T-cell (primary cell): ENCODE data around the gene IL20. TPM values are rescaled to one million over a fixed set of nuclear protein-coding genes. Genes with fewer than 3 reads are reported as not detected.
"Not testable (repeated sequence)": the region's sequence is repeated elsewhere in the genome, so short reads cannot be mapped to it uniquely, and the experiment has no call there.

Source experiments
- ATAC-seq, 4 experiments: fragments of 200-7000 bp in 3 of 4; fragments of 150-1000 bp in 1 of 4; cut with Tn5 transposase; replicated peaks in 1 of 4; 1 replicate in 3 of 4; 2 replicates in 1 of 4; pipeline ENCODE4 v1.10.0; 2021; ENCODE audit warnings: moderate library complexity in 3 of 4, mild to moderate bottlenecking in 2 of 4, moderate number of reproducible peaks in 1 of 4
- CTCF ChIA-PET, 2 donors: fragments of 300-600 bp; sonication (Branson Sonifier 250); formaldehyde crosslinking; loops; one replicate each; lab custom pipeline; 2022; ENCODE audit warnings: antibody characterized with exemption in 2 of 2; lab: Charles Lee
- POLR2A ChIA-PET, 2 donors: fragments of 300-600 bp; sonication (Branson Sonifier 250); formaldehyde crosslinking; loops; one replicate each; lab custom pipeline; 2022; ENCODE audit warnings: antibody characterized with exemption in 2 of 2; lab: Charles Lee
- DNase-seq, 35 experiments: peaks; one replicate each; pipeline versions ENCODE4 v3.0.0 to v3.0.0-alpha.2; 2013 to 2023
- H3K27ac ChIP-seq: one replicate; pipeline ENCODE4 v1.5.1; 2013; ENCODE audit warnings: low read length
- H3K27me3 ChIP-seq, 2 experiments: replicated peaks in 1 of 2; 1 replicate in 1 of 2; 2 replicates in 1 of 2; pipeline versions ENCODE4 v1.6.1 to v1.7.0; 2013; ENCODE audit warnings: low read length in 1 of 2, mixed read lengths in 1 of 2; ENCODE audit not compliant: control insufficient read depth in 2 of 2, insufficient read depth in 2 of 2; ENCODE audit errors: extremely low read depth in 1 of 2
- H3K36me3 ChIP-seq, 2 donors: 1 replicate in 1 of 2; 2 replicates in 1 of 2; pipeline versions ENCODE4 v1.6.1 to v1.7.0; 2013; ENCODE audit warnings: low read length in 1 of 2; ENCODE audit not compliant: control insufficient read depth in 2 of 2, insufficient read depth in 1 of 2; ENCODE audit errors: extremely low read depth in 1 of 2
- H3K4me1 ChIP-seq, 2 experiments: 1 replicate in 1 of 2; 2 replicates in 1 of 2; pipeline versions ENCODE4 v1.6.1 to v1.7.0; 2013; ENCODE audit warnings: low read length in 2 of 2, mixed read lengths in 1 of 2; ENCODE audit not compliant: insufficient read depth in 2 of 2, control insufficient read depth in 1 of 2; ENCODE audit errors: extremely low read depth in 1 of 2
- H3K4me3 ChIP-seq, 2 donors: 1 replicate in 1 of 2; 2 replicates in 1 of 2; pipeline versions ENCODE4 v1.5.1 to v1.7.0; 2013; ENCODE audit warnings: mild to moderate bottlenecking in 2 of 2, low read length in 1 of 2, moderate library complexity in 1 of 2; ENCODE audit not compliant: control insufficient read depth in 1 of 2; ENCODE audit errors: extremely low read depth in 1 of 2
- H3K9me3 ChIP-seq: 2 replicates; pipeline ENCODE4 v1.7.0; 2013
- H3K27ac Mint-ChIP-seq, 2 donors: one replicate each; pipeline ENCODE4 v1.8.0; 2020 to 2021; ENCODE audit warnings: mild to moderate bottlenecking in 2 of 2, mixed read lengths in 2 of 2
- H3K27me3 Mint-ChIP-seq, 2 donors: one replicate each; pipeline ENCODE4 v1.8.0; 2021 to 2022; ENCODE audit warnings: mixed read lengths in 2 of 2
- H3K36me3 Mint-ChIP-seq: one replicate; pipeline ENCODE4 v1.8.0; 2021; ENCODE audit warnings: mixed read lengths
- H3K4me1 Mint-ChIP-seq, 3 donors: one replicate each; pipeline ENCODE4 v1.8.0; 2020 to 2022; ENCODE audit warnings: mixed read lengths in 3 of 3, mild to moderate bottlenecking in 1 of 3
- H3K4me3 Mint-ChIP-seq, 3 donors: one replicate each; pipeline ENCODE4 v1.8.0; 2020 to 2022; ENCODE audit warnings: mild to moderate bottlenecking in 3 of 3, mixed read lengths in 3 of 3, moderate library complexity in 3 of 3
- H3K9me3 Mint-ChIP-seq, 3 donors: one replicate each; pipeline ENCODE4 v1.8.0; 2020 to 2022; ENCODE audit warnings: mixed read lengths in 3 of 3
- WGBS: methylation state at CpG from one replicate; pipeline ENCODE4 v1.1.5; 2013; ENCODE audit warnings: missing lambda C conversion rate; ENCODE audit not compliant: insufficient coverage; 5-methylcytosine and 5-hydroxymethylcytosine counted together
- total RNA-seq, 35 experiments: library from RNA in 6 of 35; stranded (reverse) in 6 of 35; fragments of 120-200 nt in 1 of 35; gene quantifications; one replicate each; pipeline versions ENCODE4 v1.2.1 to v1.2.4 and lab custom pipeline; 2013 to 2026

Gene IL20
- total RNA-seq, 5 donors from 2014 or later (not counting 1 experiment from before 2014, with no cell fraction given): not detected

DNA sequence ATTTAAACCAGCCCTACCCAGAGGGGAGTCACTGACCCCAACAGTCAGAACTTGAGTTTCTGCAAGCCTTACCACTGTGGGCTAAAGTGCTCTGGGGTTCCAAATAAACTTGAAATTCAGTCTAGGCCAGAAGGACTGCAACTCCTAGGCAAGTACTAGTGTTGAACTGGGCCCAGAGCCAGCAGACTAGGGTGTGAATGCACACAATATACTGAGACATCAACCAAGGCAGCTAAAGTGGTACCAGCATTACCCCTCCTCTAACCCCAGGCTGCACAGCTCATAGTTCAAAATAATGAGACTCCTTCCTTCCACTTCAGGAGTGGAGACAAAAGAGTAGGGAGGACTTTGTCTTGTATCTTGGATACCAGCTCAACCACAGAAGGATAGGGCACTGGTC, 18.9 kb upstream of the IL20 start:
- no peaks in the 10 kb centered on the region for H3K4me1 ChIP-seq
- no peaks in the 10 kb centered on the region for H3K9me3 ChIP-seq
- H3K27me3 ChIP-seq: no peaks in the 10 kb centered on the region
- H3K27me3 Mint-ChIP-seq: peaks cover 3 to 15% of the 10 kb centered on the region in 2 donors
- ATAC-seq (no peak), DNase-seq (no peak)
- peaks cover under 1% of the 10 kb centered on the region for H3K36me3 Mint-ChIP-seq
- no peaks in the 10 kb centered on the region for H3K4me1 Mint-ChIP-seq
- no peaks in the 10 kb centered on the region for H3K9me3 Mint-ChIP-seq
- no peak overlapping the region for H3K4me3 Mint-ChIP-seq
- ChIA-PET POLR2A (no interaction called here), CTCF (interaction anchor here in 1 of 2 donors (0.6 kb wide), 1 partner anchor 183 kb away, joined by 4 read pairs; no protein-coding TSS in a partner anchor)
- H3K27ac ChIP-seq: no peak overlapping the region
- no peak overlapping the region for H3K27ac Mint-ChIP-seq
- H3K36me3 ChIP-seq: no peaks in the 10 kb centered on the region
- no peak overlapping the region for H3K4me3 ChIP-seq

DNA sequence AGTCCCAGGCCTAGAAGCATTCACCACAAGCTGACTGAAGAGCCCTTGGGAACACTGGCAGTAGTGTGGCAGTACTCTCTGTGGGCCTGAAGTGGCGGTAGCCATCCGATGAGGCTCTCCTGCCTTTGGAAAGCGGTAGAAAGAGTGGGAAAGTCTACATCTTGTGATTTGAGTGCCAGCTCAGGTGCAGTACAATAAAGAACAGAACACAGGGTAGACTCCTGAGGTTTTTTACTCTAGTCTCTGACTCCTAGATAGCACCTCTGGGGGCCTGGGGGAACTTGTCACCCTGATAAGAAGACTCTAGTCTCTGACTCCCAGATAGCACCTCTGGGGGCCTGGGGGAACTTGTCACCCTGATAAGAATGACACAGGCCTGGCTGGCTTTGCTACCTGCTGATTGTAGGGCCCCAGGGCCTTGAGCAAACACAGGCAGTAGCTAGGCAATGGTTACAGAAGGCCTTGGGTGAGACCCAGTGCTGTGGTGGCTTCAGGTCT, 18.0 kb upstream of the IL20 start:
- DNase-seq (no peak), ATAC-seq (no peak)
- H3K27me3 ChIP-seq: no peaks in the 10 kb centered on the region
- ChIA-PET CTCF (interaction anchor here in 1 of 2 donors (1.0 to 1.1 kb wide), 2 partner anchors 11 to 16 kb away, joined by 3 read pairs; no protein-coding TSS in a partner anchor), POLR2A (no interaction called here)
- no peak overlapping the region for H3K27ac Mint-ChIP-seq
- H3K9me3 ChIP-seq: no peaks in the 10 kb centered on the region
- no peaks in the 10 kb centered on the region for H3K9me3 Mint-ChIP-seq
- no peak overlapping the region for H3K4me3 ChIP-seq
- no peak overlapping the region for H3K4me3 Mint-ChIP-seq
- no peaks in the 10 kb centered on the region for H3K36me3 ChIP-seq
- WGBS: 100% methylated on average over 3 of the region's 3 CpGs
- H3K4me1 ChIP-seq: no peaks in the 10 kb centered on the region
- no peaks in the 10 kb centered on the region for H3K4me1 Mint-ChIP-seq
- no peak overlapping the region for H3K27ac ChIP-seq
- peaks cover 3% of the 10 kb centered on the region for H3K36me3 Mint-ChIP-seq
- H3K27me3 Mint-ChIP-seq: peaks cover 3 to 15% of the 10 kb centered on the region in 2 donors

DNA sequence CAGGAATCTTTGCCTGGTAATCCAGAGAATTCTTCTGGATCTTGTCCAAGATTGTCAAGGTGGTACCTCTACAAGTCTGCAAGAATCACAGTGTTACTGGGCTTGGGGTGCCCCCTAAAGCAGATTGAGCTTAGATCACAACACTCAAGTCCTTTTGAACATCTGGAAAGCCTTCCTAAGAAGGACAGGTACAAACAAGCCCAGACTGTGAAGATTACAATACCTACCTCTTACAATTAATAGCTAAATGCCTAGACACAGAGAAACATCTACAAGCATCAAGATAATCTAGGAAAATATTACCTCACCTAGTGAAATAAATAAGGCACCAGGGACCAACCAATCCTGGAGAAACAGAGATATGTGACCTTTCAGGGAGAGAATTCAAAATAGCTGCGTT, 17.5 kb upstream of the IL20 start:
- POLR2A ChIA-PET: no interaction called here
- Mint-ChIP-seq H3K27ac (no peak overlapping the region), H3K4me3 (no peak overlapping the region), H3K9me3 (peaks cover 0 to 2% (median 0%) of the 10 kb centered on the region in 3 donors), H3K36me3 (peaks cover 3% of the 10 kb centered on the region), H3K4me1 (no peaks in the 10 kb centered on the region), H3K27me3 (peaks cover 3 to 15% of the 10 kb centered on the region in 2 donors)
- WGBS: no CpG with 5 or more reads among the region's 1 CpG
- ATAC-seq (no peak), DNase-seq (no peak)
- Histone ChIP-seq H3K4me1 (no peaks in the 10 kb centered on the region), H3K4me3 (no peak overlapping the region), H3K27me3 (no peaks in the 10 kb centered on the region), H3K36me3 (no peaks in the 10 kb centered on the region), H3K27ac (no peak overlapping the region), H3K9me3 (no peaks in the 10 kb centered on the region)
- CTCF ChIA-PET: interaction anchor here in 1 of 2 donors (0.7 to 1.1 kb wide), 3 partner anchors 10 to 15 kb away, joined by 3 to 5 read pairs (median 3); no protein-coding TSS in a partner anchor

DNA sequence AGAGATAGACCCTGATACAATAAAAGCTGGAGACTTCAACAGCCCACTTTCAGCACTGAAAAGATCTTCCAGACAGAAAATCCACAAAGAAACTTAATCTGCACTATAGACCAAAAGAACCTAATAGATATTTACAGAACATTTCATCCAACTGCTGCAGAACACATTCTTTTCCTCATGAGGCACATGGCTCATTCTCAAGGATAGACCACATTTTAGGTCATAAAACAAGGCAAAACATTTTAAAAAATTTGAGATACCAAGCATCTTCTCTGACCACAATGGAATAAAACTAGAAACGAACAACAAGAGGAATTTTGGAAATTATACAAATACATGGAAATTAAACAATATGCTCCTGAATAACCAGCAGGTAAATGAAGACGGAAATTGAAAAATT, 15.0 kb upstream of the IL20 start:
- H3K4me1 Mint-ChIP-seq: no peaks in the 10 kb centered on the region
- WGBS: no CpG with 5 or more reads among the region's 2 CpGs
- ChIA-PET CTCF (no interaction called here), POLR2A (no interaction called here)
- peaks cover 0 to 10% (median 6%) of the 10 kb centered on the region in 3 donors for H3K9me3 Mint-ChIP-seq
- H3K4me3 ChIP-seq: no peak overlapping the region
- H3K4me3 Mint-ChIP-seq: no peak overlapping the region
- no peaks in the 10 kb centered on the region for H3K36me3 ChIP-seq
- no peak for ATAC-seq
- no peak overlapping the region for H3K27ac ChIP-seq
- no peak overlapping the region for H3K27ac Mint-ChIP-seq
- no peaks in the 10 kb centered on the region for H3K9me3 ChIP-seq
- no peaks in the 10 kb centered on the region for H3K27me3 ChIP-seq
- peaks cover 3 to 15% of the 10 kb centered on the region in 2 donors for H3K27me3 Mint-ChIP-seq
- H3K36me3 Mint-ChIP-seq: peaks cover 3% of the 10 kb centered on the region
- H3K4me1 ChIP-seq: no peaks in the 10 kb centered on the region
- DNase-seq: no peak

DNA sequence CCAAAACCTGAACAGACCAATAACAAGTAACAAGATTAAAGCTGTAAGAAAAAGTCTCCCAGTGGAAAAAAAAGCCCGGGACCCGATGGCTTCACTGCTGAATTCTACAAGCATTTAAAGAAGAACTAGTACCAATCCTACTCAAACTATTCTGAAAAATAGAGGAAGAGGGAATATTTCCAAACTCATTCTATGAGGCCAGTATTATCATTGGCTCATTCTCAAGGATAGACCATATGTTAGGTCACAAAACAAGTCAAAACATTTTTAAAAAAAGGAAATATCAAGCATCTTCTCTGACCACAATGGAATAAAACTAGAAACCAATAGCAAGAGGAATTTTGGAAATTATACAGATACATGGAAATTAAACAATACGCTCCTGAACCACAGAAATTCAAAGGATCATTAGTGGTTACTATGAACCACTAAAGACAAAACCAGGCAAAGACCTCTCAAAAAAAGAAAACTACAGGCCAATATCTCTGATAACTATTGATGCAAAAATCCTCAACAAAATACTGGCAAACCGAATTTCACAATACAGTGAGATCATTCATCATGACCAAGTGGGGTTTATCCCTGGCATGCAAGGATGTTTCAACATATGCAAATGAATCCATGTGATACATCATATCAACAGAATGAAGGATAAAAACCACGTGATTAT, 13.9 kb upstream of the IL20 start:
- ChIA-PET CTCF (interaction anchor here in 1 of 2 donors (0.5 kb wide), 1 partner anchor 19 kb away, joined by 3 read pairs; no protein-coding TSS in a partner anchor), POLR2A (no interaction called here)
- no peak overlapping the region for H3K27ac Mint-ChIP-seq
- ATAC-seq (no peak), DNase-seq (no peak)
- peaks cover 3% of the 10 kb centered on the region for H3K36me3 Mint-ChIP-seq
- no peaks in the 10 kb centered on the region for H3K36me3 ChIP-seq
- 100% methylated on average over 1 of the region's 5 CpGs for WGBS
- H3K4me3 ChIP-seq: no peak overlapping the region
- no peaks in the 10 kb centered on the region for H3K9me3 ChIP-seq
- peaks cover 0 to 10% (median 6%) of the 10 kb centered on the region in 3 donors for H3K9me3 Mint-ChIP-seq
- H3K4me1 ChIP-seq: no peaks in the 10 kb centered on the region
- H3K27me3 Mint-ChIP-seq: peaks cover 3 to 15% of the 10 kb centered on the region in 2 donors
- no peak overlapping the region for H3K27ac ChIP-seq
- no peaks in the 10 kb centered on the region for H3K27me3 ChIP-seq
- H3K4me3 Mint-ChIP-seq: no peak overlapping the region
- peaks cover 0 to 5% (median under 1%) of the 10 kb centered on the region in 3 donors for H3K4me1 Mint-ChIP-seq

DNA sequence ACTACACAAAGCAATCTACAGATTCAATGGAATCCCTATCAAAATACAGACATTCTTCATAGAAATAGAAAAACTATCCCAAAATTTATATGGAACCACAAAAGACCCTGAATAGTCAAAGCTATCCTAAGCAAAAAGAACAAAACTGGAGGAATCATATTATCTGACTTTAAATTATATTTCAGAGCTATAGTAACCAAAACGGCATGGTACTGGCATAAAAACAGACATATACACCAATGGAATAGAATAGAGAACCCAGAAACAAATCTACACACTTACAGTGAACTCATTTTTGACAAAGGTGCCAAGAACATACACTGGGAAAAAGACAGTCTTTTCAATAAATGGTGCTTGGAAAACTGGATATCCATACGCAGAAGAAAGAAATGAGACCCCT, 12.8 kb upstream of the IL20 start:
- H3K4me3 ChIP-seq, H3K27ac Mint-ChIP-seq, H3K4me1 ChIP-seq, ATAC-seq, H3K36me3 ChIP-seq, H3K36me3 Mint-ChIP-seq, H3K9me3 ChIP-seq, H3K27ac ChIP-seq, H3K4me3 Mint-ChIP-seq, CTCF ChIA-PET, DNase-seq, H3K27me3 ChIP-seq, POLR2A ChIA-PET, H3K4me1 Mint-ChIP-seq: not testable (repeated sequence)
- peaks cover 3 to 15% of the 10 kb centered on the region in 2 donors for H3K27me3 Mint-ChIP-seq
- peaks cover 0 to 10% (median 6%) of the 10 kb centered on the region in 3 donors for H3K9me3 Mint-ChIP-seq
- no CpG with 5 or more reads among the region's 2 CpGs for WGBS
